ENCODE data around the gene TMEM244. TPM values are rescaled to one million over a fixed set of nuclear protein-coding genes. Genes with fewer than 3 reads are reported as not detected.
"Not testable (repeated sequence)": the region's sequence is repeated elsewhere in the genome, so short reads cannot be mapped to it uniquely, and the experiment has no call there.

TMEM244 gene
- total RNA-seq, 1 donor from 2014 or later: not detected

DNA sequence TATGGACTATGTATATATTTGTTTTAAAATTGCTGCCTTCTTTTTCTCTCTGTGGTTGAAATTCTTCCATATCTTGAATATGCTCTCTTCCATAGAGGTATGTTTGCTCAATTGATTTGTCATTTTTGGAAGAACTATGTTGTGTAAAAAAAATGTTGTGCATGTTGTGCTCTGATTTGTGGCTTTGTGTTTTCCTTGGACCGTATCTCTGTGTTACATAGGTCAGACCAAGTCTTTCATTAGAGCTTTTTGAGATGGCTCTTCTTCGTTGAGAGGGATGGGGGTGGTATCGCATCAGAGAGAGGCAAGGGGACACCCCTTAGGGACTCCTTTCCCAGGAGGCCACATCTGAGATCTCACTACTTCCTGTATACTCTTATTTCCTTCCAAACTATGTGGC is 43.8 kb downstream of the TMEM244 start:
- intact Hi-C loops (cut with micrococcal nuclease): no loop called here

DNA sequence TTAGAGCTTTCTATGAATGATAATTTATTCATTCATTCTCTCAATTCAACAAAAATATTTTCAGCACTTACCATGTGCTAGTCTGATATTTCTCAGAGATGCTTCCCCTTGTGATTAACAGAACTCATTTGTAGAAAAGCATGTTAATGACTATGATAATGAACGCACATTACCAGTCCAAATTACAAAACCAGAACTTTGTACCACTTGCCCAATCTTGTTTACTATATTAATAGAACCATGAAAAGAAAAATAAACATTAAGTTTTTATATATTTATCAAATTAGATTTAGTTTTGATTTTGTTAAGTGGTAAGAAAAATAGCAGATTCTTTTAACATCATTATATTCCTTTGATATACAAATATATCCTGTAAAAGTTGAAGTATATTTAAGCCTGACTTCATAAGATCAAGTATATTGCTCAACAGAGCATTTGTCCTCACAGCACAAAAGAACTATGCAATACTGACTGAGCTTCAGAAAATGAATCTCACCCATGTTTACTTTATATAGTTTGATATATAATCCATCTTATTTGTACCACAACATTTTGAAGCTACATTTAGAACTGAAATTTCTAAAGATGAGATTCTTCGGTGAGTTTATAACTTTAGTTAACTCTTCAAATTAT is 48.9 kb downstream of the TMEM244 start:
- intact Hi-C loops (cut with micrococcal nuclease): no loop called here

DNA sequence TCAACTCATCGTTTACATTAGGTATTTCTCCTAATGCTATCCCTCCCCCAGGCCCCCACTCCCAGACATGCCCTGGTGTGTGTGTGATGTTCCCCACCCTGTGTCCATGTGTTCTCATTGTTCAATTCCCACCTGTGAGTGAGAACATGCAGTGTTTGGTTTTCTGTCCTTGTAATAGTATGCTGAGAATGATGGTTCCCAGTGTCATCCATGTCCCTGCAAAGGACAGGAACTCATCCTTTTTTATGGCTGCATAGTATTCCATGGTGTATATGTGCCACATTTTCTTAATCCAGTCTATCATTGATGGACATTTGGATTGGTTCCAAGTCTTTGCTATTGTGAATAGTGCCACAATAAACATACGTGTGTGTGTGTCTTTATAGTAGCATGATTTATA is 54.0 kb downstream of the TMEM244 start:
- intact Hi-C loops (cut with micrococcal nuclease): not testable (repeated sequence)

DNA sequence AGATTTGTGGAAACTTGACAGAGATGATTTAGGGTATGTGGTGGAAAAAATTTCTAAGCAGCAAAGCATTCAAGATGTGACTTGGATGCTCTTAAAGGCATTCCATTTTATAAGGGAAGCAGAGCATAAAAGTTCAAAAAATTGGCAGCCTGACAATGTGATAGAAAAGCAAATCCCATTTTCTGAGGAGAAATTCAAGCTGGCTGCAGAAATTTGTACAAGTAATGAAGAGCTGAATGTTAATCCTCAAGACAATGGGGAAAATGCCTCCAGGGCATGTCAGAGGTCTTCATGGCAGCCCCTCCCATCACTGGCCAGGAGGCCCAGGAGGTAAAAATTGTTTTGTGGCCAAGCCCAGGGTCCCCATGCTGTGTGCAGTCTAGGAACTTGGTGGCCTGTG is 58.2 kb downstream of the TMEM244 start:
- intact Hi-C loops (cut with micrococcal nuclease): not testable (repeated sequence)

DNA sequence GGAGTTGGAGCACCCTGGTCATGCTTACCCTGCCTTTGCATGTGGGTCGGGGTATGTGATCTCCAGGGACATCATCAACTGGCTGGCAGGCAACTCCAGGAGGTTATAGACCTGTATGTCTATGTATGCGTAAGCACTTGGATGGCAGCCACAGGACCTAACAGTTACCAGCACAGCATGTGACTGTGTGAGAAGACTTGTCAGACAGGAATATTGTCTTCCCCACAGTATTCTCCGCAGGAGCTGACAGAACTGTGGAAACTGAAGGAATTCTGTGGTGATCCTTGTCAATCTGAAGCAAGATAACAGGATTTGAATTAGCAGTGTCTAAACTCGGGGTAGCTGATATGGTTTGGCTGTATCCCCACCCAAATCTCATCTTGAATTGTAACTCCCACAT is 59.2 kb downstream of the TMEM244 start:
- intact Hi-C loops (cut with micrococcal nuclease): no loop called here

DNA sequence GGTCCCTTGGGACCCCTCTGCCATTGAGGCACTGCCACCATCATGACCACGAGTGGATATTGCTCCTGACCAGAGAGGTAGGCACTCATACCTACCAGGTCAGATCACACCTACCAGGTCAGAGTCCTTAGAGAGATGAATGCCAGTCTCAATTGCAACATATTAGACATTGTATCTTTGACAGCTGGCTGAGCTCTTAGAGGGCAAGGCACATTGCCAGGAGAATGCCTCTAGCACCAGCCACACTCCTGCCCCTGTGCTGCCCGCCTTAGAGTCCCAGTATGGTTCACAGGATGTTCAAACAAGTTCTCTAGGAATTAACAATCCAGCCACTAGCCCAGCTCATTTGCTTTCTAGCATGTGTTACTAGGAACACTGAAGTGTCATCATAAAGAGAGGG is 65.9 kb downstream of the TMEM244 start:
- intact Hi-C loops (cut with micrococcal nuclease): no loop called here

DNA sequence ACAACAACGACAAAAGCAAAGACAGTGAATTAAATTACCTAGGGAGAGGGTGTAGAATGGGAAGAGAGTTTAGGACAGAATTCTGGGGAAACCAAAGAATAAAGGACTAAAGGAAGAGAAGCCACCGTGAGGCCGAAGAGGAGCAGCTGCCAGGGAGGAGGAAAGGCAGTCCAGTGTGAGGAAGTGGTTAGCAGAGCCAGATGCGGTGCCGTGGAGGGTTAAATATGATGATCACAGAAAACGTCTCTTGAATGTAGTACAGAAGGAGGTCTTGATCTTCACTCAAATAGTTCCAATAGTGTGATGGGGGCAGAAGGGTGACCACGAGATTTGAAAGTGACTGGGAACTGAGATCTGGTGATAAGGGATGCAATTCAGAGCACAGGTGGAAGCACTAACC is 67.7 kb downstream of the TMEM244 start:
- intact Hi-C loops (cut with micrococcal nuclease): no loop called here

DNA sequence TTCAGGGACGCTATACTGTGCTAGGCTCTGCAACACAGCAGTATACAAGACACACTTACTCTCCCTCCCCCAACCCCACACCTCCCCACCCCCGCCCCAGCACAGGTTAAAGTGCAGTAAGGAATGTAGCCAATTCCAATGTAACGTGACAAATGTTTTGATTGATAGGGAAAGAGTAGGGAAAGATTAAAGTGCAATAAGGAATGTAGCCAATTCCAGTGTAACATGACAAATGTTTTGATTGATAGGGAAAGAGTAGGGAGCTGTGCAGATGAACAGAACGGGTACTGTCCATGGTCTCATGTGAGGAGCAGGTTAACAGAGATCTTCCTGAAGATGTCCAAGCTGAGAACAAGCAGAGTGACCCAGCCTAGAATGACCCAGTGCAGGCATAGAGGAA is 69.1 kb downstream of the TMEM244 start:
- intact Hi-C loops (cut with micrococcal nuclease): no loop called here

DNA sequence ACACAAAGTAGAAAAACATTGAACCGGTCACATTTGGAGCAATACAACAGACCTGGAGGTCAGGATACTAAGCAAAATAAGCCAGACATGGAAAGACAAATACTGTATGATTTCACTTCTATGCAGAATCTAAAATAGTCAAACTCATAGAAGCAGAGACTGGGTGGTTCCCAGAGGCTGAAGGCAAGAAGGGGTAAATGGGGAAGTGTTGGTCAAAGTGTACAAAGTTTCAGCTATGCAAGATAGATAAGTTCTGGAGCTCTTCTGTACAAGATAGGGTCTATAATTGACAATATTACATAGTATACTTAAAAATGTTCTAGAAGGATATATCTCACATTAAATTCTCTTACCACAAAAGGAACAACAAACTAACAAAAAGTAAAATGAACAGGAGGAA is 70.3 kb downstream of the TMEM244 start:
- intact Hi-C loops (cut with micrococcal nuclease): no loop called here

DNA sequence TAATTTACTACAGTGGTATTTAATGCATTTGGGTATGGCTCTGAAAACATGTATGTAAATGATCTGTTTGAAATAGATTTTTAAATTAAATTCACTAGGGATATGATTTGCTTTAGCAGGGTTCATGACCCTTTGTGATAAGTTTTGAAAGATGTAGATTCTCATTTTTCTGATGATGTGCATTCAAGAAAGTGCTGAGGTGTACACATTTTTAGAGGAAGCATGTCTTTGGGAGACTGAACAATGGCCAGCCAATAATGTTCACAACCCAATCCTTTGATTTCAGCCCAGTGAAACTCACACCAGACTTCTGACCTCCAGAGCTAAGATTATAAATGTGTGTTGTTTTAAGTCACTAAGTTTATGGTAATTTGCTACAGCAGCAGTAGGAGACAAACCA is 71.1 kb downstream of the TMEM244 start:
- intact Hi-C loops (cut with micrococcal nuclease): no loop called here

DNA sequence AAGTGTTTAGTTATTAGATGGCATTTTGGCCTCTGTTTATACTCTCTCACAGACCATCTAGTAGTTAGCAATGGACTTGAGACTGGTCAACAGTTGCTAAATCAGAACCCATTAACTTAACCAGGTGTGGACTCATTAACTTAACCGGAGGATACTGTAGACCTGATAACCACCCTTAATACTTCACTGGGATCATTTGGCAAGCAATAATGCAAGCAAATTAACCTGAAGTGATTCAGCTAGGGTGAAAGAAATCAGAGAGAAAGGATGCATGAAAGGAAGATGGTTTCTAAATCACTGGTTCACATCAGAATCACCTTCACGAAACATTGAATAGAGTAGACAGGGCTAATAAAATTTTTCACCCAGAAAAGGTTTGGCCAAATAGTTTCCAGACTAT is 73.3 kb downstream of the TMEM244 start:
- intact Hi-C loops (cut with micrococcal nuclease): no loop called here

DNA sequence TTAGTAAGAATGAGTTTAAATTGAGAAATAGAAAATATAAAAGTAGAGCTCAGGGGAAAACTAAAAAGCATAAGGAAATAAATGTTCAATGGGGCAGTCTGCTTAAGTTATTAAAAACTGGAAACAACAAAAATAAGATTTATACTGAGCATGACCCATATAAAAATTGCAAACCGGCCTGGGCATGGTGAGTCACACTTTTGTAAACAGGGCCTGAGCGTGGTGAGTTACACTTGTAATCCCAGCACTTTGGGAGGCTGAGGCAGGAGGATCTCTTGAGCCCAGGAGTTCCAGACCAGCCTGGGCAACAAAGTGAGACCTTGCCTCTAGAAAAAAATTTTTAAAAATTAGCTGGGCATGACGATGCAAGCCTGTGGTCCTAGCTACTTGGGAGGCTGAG is 74.6 kb downstream of the TMEM244 start:
- intact Hi-C loops (cut with micrococcal nuclease): no loop called here

DNA sequence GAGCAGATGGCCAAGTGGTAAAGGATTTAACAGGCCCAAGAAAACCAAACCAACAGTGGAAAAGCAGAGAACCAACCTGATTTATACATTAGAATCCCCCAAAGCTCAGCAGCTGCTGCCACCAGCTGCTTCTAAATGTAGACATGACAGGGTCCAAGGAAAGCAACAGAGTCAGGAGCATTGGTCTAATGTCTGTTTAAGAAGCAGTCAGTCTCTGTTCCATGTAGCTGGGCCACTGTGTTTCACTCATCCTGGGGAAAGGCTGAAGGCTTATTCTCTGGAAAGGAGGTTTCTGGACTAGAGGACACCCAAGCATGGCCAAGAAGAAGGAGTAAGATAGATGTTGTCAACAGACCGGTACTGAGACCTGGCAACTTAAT is 75.4 kb downstream of the TMEM244 start:
- intact Hi-C loops (cut with micrococcal nuclease): no loop called here

DNA sequence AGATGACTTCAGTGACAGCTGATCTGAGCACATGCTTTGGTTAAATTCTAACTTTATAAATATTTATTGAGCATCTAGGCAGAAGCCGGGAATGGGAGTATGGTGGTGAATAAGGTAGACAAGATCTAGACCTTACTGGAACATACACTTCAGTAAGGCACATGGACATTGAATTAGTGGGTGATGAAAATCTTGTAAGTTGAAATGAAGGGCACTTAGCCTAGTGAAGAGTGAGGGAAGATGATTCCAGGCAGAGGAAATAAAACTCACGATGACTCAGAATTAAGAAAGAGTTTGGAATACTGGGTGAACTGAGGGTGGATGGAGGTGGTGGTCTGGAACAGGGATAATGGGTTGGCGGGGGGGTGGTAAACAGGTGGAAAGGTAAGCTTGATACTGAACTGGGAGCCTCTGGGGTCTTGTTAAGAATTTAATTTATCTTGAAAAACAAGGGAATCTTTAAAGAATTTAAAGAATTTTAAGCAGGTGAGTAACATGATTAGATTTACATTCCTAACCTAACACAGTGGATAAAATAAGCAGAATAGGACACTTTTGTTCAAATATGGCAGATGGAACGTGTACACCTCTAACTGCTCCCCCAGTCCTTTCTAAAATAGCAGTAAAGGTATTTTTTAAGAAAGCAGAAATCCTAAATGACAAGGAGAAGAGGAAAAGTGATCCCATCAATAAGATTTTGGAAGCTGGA is 75.9 kb downstream of the TMEM244 start:
- intact Hi-C loops (cut with micrococcal nuclease): no loop called here

Other genes with a start within 250 kb of the TMEM244 start
- 9.2 and 12.4 TPM in 2 replicates for gene ARHGAP18, start 151.1 kb downstream of the TMEM244 start, total RNA-seq
- 9.9 and 11.3 TPM in 2 replicates for gene L3MBTL3, start 157.3 kb upstream of the TMEM244 start, total RNA-seq